SK-N-SH (cell line): ENCODE measurements around the gene KLHL20.

Experiments used
- EP300 ChIP-seq, 2 experiments: IDR thresholded peaks; 2 replicates each; pipeline versions ENCODE4 v1.4.0 to v1.6.1; 2012; ENCODE audit warnings: borderline replicate concordance in 1 of 2, low read depth in 1 of 2, low read length in 1 of 2
- EZH2phosphoT487 ChIP-seq: fragments of 200-600 bp; sonication (generic); IDR thresholded peaks from 2 replicates; pipeline ENCODE4 v1.6.1; 2017; ENCODE audit warnings: low read depth, mixed run types, mild to moderate bottlenecking, antibody characterized with exemption, moderate library complexity, borderline replicate concordance
- FOXM1 ChIP-seq: IDR thresholded peaks from 2 replicates; pipeline ENCODE4 v1.4.0; 2012; ENCODE audit warnings: low read depth, mild to moderate bottlenecking
- GABPA ChIP-seq: IDR thresholded peaks from 2 replicates; pipeline ENCODE4 v1.4.0; 2012; ENCODE audit warnings: low read depth, mild to moderate bottlenecking
- NRF1 ChIP-seq: IDR thresholded peaks from 2 replicates; pipeline ENCODE4 v1.6.1; 2012; ENCODE audit warnings: low read depth, mild to moderate bottlenecking, low read length
- POLR2AphosphoS5 ChIP-seq: IDR thresholded peaks from 2 replicates; pipeline ENCODE4 v1.6.1; 2012; ENCODE audit warnings: low read depth, low read length
- SMC3 ChIP-seq: IDR thresholded peaks from 2 replicates; pipeline ENCODE4 v1.6.1; 2012; ENCODE audit warnings: low read depth, low read length, improper control_type of control experiment
- USF1 ChIP-seq: IDR thresholded peaks from 2 replicates; pipeline ENCODE4 v1.4.0; 2012; ENCODE audit warnings: low read depth, borderline replicate concordance
- TF ChIP-seq, protein P1 (sequence below): fragments of 200-600 bp; sonication (generic); IDR thresholded peaks from 2 replicates; pipeline ENCODE4 v1.6.1; 2017; ENCODE audit warnings: antibody characterized with exemption, mild to moderate bottlenecking, moderate library complexity
- TF ChIP-seq, protein P2 (sequence below): IDR thresholded peaks from 2 replicates; pipeline ENCODE4 v1.4.0; 2012; ENCODE audit warnings: low read depth
- TF ChIP-seq, protein P3 (sequence below): fragments of 150-350 bp; IDR thresholded peaks from 2 replicates; pipeline ENCODE4 v1.6.1; 2017; ENCODE audit warnings: antibody characterized with exemption, low read length, low read depth, borderline replicate concordance

DNA sequence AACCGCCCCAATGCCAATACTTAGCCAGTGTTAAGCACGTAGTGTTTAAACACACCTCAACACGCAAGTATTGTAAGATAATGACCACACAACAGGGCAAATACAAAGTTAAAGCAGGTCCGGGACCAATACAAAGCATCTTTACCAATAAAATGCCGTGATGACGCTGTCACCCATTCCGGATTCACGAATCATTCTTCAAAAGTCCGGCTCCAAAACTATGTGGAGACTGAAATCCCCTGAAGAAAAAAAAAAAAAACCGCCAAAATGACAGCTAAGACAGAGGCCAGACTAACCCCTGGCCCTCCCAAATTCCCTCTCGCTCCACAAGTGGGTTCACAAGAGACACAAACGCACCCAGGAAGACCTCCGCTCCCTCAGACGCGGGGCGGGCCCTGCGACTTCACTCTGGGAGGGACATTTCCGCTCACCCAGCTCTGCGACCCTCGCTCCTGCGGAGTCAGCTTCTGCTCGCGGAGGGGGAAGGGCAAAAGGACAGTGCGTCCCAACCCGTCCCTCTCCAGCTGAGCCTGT, 109.1 kb downstream of the KLHL20 start:
- TF ChIP-seq FOXM1 = no peak
- no peak for TF ChIP-seq NRF1
- TF ChIP-seq, protein P1, sequence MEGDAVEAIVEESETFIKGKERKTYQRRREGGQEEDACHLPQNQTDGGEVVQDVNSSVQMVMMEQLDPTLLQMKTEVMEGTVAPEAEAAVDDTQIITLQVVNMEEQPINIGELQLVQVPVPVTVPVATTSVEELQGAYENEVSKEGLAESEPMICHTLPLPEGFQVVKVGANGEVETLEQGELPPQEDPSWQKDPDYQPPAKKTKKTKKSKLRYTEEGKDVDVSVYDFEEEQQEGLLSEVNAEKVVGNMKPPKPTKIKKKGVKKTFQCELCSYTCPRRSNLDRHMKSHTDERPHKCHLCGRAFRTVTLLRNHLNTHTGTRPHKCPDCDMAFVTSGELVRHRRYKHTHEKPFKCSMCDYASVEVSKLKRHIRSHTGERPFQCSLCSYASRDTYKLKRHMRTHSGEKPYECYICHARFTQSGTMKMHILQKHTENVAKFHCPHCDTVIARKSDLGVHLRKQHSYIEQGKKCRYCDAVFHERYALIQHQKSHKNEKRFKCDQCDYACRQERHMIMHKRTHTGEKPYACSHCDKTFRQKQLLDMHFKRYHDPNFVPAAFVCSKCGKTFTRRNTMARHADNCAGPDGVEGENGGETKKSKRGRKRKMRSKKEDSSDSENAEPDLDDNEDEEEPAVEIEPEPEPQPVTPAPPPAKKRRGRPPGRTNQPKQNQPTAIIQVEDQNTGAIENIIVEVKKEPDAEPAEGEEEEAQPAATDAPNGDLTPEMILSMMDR = no peak
- TF ChIP-seq SMC3 = no peak
- no peak for TF ChIP-seq GABPA
- TF ChIP-seq USF1 = no peak
- TF ChIP-seq, protein P2, sequence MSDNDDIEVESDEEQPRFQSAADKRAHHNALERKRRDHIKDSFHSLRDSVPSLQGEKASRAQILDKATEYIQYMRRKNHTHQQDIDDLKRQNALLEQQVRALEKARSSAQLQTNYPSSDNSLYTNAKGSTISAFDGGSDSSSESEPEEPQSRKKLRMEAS = no peak
- no peak for TF ChIP-seq POLR2AphosphoS5
- TF ChIP-seq EZH2phosphoT487 = no peak
- TF ChIP-seq, protein P3, sequence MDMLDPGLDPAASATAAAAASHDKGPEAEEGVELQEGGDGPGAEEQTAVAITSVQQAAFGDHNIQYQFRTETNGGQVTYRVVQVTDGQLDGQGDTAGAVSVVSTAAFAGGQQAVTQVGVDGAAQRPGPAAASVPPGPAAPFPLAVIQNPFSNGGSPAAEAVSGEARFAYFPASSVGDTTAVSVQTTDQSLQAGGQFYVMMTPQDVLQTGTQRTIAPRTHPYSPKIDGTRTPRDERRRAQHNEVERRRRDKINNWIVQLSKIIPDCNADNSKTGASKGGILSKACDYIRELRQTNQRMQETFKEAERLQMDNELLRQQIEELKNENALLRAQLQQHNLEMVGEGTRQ = no peak
- TF ChIP-seq EP300 (IDR thresholded peaks at IDR 0.05; ENCODE audit: borderline replicate concordance in 1 of 2, low read depth in 1 of 2, low read length in 1 of 2) = no peak
